ENCODE results near the gene JARID2.

DNA sequence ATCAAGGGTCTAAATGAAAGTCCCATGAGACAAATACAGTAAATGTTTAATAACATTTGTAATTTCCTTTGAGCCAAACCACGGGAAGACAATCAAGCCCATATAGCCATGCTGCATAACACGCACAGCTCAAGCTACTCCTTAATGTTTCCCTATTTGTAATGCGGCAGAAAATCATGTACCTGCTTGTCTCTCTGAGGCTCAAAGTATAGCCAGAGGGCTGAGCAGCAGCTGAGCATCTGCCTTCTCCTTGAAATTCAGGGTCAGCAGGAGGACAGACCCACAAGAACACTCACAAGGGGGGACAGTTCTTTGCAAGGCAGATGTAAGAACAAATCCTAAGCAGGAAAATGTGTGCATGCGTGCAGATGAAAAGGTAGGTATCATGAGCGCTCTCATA lies 45.8 kb upstream of the JARID2 start:
- TF ChIP-seq, protein P1, sequence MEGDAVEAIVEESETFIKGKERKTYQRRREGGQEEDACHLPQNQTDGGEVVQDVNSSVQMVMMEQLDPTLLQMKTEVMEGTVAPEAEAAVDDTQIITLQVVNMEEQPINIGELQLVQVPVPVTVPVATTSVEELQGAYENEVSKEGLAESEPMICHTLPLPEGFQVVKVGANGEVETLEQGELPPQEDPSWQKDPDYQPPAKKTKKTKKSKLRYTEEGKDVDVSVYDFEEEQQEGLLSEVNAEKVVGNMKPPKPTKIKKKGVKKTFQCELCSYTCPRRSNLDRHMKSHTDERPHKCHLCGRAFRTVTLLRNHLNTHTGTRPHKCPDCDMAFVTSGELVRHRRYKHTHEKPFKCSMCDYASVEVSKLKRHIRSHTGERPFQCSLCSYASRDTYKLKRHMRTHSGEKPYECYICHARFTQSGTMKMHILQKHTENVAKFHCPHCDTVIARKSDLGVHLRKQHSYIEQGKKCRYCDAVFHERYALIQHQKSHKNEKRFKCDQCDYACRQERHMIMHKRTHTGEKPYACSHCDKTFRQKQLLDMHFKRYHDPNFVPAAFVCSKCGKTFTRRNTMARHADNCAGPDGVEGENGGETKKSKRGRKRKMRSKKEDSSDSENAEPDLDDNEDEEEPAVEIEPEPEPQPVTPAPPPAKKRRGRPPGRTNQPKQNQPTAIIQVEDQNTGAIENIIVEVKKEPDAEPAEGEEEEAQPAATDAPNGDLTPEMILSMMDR (IDR thresholded peaks at IDR 0.05) = no peak
- TF ChIP-seq POLR2A (IDR thresholded peaks at IDR 0.05) (no peak), EP300 (IDR thresholded peaks at IDR 0.05) (no peak), POLR2AphosphoS5 (IDR thresholded peaks at IDR 0.05) (no peak)

All from sigmoid colon (tissue), 4 donors.